HG03354 (cell line): ENCODE measurements around the gene KCNJ15.
A peak's percentile ranks its signal among the peaks of the same experiment; 100 is the strongest.

Experiments used
- ATAC-seq: cut with Tn5 transposase; IDR thresholded peaks from one replicate; pipeline ENCODE4 v1.9.1; 2021; ENCODE audit warnings: mild to moderate bottlenecking; ENCODE audit not compliant: unreplicated experiment, poor library complexity, severe bottlenecking

Gene KCNJ15

GRCh38 chr21:38349977-38350376, 93.2 kb downstream of the KCNJ15 start:
- ATAC-seq, result no peak

GRCh38 chr21:38350684-38351083, 93.9 kb downstream of the KCNJ15 start:
- no peak for ATAC-seq

- no peak for ATAC-seq
Observed at GRCh38 chr21:38351176-38351959, 94.6 kb downstream of the KCNJ15 start.

- ATAC-seq, result peak; percentile 15
Observed at GRCh38 chr21:38351961-38352521, 95.2 kb downstream of the KCNJ15 start.

GRCh38 chr21:38352536-38353219, 95.9 kb downstream of the KCNJ15 start:
- ATAC-seq, result peak; percentile 40

GRCh38 chr21:38354231-38354630, 97.4 kb downstream of the KCNJ15 start:
- no peak for ATAC-seq

- no peak for ATAC-seq
Observed at GRCh38 chr21:38354746-38355145, 98.0 kb downstream of the KCNJ15 start.

- no peak for ATAC-seq
Observed at GRCh38 chr21:38355353-38355752, 98.6 kb downstream of the KCNJ15 start.

GRCh38 chr21:38355992-38356781, 99.4 kb downstream of the KCNJ15 start:
- ATAC-seq, result peak; percentile 78
